Left cardiac atrium (tissue), 4 donors: ENCODE results near the gene TBC1D5. TPM values are rescaled to one million over a fixed set of nuclear protein-coding genes. Genes with fewer than 3 reads are reported as not detected.
"Not testable (repeated sequence)": the region's sequence is repeated elsewhere in the genome, so short reads cannot be mapped to it uniquely, and the experiment has no call there.

ENCODE experiments used
- ATAC-seq, 2 donors: fragments of 200-7000 bp; cut with Tn5 transposase; one replicate each; pipeline ENCODE4 v1.9.1; 2020; ENCODE audit warnings: mild to moderate bottlenecking in 2 of 2, moderate library complexity in 2 of 2
- DNase-seq: peaks from one replicate; pipeline ENCODE4 v3.0.0-alpha.2; 2020
- intact Hi-C, 2 donors: fragments of 100-400 bp; cut with DNase I; formaldehyde crosslinking; loops; one replicate each; pipeline versions ENCODE4 v1.14.1 to v1.15.1; 2022 to 2023
- total RNA-seq, 2 donors: library from RNA; stranded (reverse); fragmentation: NEBNext Ultra II Directional; extraction: Animal tissue kit (Norgen Biotek cat#: 25700); gene quantifications; one replicate each; pipeline ENCODE4 v1.2.1, GENCODE V29; 2021
- donor health status: DM: no; HTN: yes; CAD: no.
- donor health status: DM: no; HTN: yes; CAD: no; lungs with severe emphysema.
- donor health status: DM: yes; HTN: yes; CAD: no.
- donor health status: Dilated cardiomyopathy.

Gene TBC1D5
- total RNA-seq, 2 donors from 2014 or later: 33.2 to 38.7 TPM

DNA sequence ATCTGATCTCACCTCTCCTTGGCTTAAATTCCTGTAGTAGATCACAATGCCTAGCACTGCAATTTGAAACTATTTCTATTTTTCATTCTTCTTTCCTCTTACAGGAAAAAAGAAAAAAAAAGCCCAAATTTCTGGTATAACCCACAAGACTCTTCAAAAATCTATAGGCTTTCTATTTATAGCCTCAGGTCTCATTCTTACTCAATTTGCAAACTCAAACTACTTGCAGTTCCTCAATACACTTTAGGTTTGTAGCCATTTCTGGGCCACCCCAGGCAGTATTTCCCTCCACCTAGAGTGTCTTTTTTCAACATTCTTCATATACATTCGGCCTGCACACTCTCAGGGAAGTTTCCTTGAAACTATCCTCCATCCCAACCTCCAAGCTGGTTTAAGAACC, 169.0 kb downstream of the TBC1D5 start:
- intact Hi-C loops: no loop called here
- ATAC-seq (no peak), DNase-seq (no peak)

DNA sequence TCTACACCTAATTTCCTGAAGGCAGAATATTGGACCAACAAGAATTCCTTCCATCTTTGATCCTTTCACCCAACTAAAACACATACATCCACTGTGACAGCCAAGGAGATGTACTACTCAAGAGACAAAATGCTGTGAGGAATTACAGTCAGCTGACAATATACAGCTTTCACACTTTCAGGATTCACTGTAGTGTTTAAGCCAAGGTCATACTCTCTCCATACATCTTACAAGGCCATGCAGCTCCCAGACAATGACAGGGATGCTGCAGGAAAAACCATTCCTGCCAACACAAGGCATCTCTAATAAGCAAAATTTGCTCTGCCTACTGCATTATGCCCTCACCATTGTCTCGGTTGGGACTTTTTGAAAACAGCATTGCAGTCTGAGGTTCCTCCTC, 170.7 kb downstream of the TBC1D5 start:
- no peak for ATAC-seq
- intact Hi-C loops: no loop called here
- no peak for DNase-seq

DNA sequence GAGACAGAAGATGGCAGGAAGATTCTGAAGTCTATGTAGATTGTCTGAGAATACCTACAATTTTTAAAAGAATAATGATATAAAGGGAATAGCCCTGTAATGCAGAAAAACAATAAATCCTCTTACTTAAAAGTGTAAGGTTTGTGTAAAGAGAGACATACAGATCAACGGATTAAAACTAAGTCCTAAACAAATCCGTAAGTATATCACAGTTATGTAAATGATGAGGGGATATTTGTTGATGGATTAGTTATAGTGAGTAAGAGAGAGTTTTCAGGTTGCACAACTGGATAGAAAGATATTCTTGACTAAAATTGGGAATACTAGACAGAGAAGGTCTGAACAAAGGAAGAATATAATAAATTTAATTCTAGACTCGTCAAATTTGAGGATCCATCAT, 179.6 kb downstream of the TBC1D5 start:
- intact Hi-C loops: no loop called here
- no peak for DNase-seq
- ATAC-seq: no peak

DNA sequence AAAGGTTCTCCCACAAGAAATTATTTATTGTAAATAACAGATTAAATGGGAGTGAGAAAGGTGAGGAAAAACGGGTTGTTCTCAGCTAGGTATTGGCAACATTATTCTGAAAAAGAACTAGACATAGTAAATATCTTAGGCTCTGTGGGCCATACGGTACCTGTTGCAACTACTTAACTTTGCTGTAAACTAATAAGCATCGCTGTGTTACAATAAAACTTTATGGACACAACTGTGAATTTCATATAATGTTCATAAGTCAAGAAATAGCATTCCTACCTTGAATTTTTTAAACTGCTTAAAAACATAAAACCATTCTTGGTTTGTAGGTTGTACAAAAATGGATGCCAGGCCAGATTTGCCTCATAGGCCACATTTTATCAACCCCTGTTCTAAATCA, 183.9 kb downstream of the TBC1D5 start:
- no peak for ATAC-seq
- intact Hi-C loops: no loop called here

DNA sequence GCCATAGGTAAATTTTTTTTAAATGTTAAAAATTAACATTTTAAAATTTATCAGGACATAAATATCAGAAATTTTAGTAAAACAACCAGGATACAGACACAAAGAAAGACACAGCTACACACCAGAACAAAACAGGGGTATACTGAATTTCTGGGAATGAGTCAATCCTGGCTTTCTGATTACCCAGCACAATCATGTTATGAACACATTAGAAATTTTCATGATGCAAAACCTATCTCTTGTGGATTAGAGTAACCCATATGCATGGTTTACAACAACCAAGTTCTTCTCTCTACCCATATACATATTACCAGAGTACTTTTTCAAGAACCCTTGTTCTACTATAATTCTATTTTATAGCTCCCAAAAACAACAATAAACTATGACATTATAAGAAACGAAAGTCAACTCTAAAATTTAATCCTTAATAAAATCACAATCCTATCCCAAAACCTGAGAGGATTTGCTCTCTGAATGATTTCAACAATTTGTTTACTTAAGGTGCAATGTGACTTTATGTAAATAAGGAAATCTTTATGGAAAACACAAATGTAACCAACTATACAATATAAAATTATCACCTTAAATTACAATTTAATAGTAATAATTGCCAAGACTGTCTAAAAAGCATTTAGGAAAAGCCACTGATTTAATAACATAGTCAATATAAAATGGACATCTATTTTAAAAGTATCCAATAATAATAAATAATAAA, 184.5 kb downstream of the TBC1D5 start:
- DNase-seq (no peak), ATAC-seq (no peak)
- intact Hi-C loops: no loop called here

More for the DNA sequence above, 183.9 kb downstream of the TBC1D5 start:
- DNase-seq: no peak

DNA sequence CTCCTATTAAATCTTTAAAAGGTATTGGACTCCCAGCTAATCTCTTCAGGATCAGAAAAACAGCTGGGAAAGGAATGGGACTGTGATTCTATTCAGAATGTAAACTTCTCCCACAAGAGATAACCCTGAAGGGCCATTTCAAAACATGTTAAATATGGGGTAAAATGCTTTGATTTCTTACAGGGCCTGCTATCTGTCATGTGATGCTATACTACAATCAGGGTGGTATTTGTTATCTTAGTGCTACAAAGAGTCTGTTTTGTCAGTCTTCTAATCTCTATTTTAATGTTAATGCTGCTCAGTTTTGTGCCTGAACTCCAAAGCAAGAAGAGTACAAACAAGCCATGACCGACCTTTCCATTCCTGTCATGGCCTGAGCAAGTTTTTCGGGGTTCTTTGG, 186.9 kb downstream of the TBC1D5 start:
- intact Hi-C loops: no loop called here
- DNase-seq: no peak

DNA sequence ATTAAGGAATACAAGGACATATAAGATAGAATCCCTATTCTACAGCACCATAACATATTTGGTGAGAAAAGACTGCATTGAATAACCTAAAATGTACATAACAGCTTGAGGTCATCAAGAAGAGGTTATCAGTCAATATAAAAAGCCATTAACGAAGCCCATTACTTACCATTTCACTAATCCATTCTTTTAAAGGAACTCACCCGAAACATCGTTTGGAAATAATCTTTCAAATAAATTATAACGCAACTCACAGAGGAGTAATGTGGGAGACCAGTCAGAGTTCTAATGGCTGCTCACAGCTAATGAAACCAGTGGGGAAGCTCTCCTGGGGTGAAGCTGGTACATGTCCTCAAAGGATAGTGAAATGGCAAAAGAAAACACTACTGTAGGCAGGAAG, 188.4 kb downstream of the TBC1D5 start:
- DNase-seq (no peak), ATAC-seq (no peak)
- intact Hi-C loops: no loop called here

More for the DNA sequence above, 186.9 kb downstream of the TBC1D5 start:
- ATAC-seq: no peak

DNA sequence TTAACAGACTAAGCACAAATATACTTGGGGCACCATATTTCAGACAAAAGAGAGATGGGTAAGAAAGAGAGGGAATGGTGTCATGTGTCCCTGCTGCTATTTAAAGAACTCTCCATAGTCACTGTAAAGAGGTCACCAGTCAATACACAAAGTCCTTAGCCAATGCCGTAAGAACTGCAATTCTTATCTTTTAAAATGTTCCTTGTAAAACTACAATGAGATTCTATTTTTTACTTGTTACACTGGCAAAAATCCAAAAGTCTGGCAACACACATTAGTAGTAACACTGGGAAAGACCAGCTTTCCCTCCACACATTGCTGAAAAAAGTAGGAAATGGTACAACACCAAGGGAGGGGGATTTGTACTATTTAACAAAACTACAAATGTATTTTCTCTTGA, 189.4 kb downstream of the TBC1D5 start:
- intact Hi-C loops: no loop called here
- ATAC-seq: peak; percentile 47 to 55
- no peak for DNase-seq

DNA sequence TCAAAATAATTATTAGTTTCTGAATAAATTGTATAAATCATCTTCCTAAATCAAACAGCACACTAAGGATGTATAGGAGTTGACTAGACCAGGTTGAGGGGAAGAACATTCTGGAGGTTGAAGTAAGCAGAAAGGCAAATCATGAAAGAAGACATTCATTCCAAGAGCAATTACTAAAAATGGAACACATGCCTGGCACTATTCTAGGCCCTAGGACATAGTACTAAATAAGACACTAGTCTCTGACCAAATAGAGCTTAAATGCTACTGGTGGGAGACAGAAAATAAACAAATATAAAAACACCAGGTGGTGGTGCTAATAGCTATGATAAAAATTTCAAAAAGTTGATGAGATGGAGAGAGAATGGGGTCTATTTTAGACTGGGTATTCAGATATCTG, 190.1 kb downstream of the TBC1D5 start:
- DNase-seq: no peak
- intact Hi-C loops: no loop called here
- ATAC-seq: no peak

DNA sequence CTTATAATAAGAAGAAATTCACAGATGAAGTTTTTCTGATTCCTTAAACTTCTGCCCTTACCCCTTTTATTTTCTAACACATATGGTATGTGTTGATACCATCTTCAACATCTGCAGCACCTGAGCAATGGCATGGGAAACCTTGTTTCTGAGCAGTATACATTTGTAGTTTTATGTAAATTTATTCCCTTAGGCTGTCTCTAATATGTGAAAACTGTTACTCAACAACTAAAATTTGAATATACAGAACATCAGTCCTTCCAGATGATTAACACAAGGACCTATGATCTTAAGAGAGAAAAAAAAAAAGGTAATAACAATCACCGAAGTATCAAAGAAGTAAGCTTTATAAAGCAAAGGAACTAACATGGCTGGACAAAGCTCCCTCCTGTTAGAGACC, 190.5 kb downstream of the TBC1D5 start:
- intact Hi-C loops: no loop called here
- no peak for DNase-seq
- ATAC-seq: no peak

DNA sequence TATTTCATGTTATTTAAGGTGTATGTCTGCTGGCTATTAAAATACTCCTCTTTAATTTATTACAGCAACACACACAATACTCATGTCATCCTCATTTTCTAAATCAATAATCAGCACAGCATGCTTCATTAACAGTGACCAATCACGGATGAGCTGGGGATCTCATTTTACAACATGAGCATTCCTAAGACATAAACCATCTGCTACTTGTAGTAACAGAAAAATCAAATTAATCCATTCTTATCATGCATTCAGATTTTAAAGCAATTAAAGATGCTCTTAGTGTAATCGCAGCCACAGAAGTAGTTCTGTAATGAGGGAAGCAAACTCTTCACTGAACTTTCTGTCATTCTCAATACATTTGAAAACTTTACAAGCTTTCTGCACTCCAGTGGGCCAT, 191.1 kb downstream of the TBC1D5 start:
- intact Hi-C loops: no loop called here
- ATAC-seq (no peak), DNase-seq (no peak)

DNA sequence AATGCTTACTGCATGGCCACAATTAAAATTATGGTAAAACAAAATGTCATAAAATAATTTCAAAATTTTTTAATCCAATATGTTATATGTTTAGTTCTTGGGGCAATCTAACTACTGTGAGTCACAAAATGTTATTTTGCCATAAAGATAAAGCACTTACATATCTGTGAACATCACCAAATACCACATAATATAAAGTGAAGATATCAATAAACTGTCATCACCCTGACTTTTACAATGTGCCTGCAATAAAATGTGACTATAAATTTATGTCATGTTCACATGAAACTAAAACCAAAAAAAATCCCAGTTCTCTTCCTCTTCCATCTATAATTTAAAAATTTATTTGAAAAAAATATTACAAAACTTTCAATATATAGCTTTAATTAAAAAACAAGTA, 191.8 kb downstream of the TBC1D5 start:
- intact Hi-C loops: no loop called here
- no peak for DNase-seq
- ATAC-seq: no peak

DNA sequence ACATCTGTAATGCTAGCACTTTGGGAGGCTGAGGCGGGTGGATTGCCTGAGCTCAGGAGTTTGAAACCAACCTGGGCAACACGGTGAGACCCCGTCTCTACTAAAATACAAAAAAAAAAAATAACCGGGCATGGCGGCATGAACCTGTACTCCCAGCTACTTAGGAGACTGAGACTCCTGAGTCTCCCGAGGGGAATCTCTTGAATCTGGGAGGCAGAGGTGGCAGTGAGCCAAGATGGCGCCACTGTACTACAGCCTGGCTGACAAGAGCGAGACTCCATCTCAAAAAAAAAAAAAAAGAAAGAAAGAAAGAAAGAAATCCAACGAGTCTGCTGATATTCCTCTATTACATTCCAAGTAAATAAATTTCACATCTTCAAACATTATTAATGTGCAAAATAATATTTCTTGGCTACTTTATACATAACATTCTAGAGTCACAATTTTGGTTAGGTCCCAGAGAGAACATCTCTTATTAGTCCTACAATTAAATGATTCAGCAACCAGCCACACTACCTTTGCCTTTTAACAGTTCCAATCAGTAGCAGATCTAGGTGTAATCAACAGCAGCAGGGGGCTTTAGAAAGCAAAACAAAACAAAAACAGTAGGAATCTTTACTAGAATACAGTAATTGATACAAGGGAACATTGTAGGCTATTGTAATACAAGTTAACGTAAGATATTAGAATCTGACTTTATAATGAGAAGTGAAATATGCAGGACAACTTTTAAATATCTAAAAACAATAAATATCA, 195.8 kb downstream of the TBC1D5 start:
- intact Hi-C loops: no loop called here
- DNase-seq (no peak), ATAC-seq (no peak)

DNA sequence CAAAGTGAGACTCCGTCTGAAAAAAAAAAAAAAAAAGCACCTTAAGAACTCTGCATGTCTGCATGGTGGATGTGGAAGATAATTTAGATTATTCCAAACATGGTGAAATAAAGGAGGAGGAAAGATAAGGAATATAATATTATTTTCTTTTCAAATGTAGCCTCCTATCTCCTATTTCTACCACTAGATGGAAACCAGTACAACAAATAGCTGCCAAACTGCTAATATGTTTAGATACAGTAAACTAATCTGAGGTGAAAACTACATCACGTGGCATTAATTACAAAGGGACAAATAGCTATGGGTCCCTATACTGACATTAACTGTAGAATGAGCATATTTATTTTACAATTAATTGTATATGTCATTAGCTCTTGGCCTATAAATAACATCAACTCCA, 197.8 kb downstream of the TBC1D5 start:
- no peak for ATAC-seq
- intact Hi-C loops: no loop called here
- DNase-seq: no peak

DNA sequence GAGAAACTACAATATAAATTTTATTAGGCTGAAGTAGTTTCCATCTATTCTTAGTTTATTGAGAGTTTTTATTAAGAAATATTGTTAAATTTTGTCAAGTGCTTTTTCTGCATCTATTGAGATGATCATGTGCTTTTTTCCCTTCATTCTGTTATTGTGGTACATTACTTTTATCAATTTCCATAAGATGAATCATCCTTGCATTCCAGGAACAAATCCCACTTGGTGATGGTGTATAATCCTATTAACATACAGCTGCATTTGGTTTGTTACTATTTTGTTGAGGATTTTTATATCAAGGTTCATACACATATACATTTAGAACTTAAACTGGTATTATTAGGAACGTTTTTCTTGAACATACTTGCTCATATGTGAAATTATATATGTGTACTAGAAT, 199.8 kb downstream of the TBC1D5 start:
- DNase-seq: no peak
- intact Hi-C loops: no loop called here
- no peak for ATAC-seq

DNA sequence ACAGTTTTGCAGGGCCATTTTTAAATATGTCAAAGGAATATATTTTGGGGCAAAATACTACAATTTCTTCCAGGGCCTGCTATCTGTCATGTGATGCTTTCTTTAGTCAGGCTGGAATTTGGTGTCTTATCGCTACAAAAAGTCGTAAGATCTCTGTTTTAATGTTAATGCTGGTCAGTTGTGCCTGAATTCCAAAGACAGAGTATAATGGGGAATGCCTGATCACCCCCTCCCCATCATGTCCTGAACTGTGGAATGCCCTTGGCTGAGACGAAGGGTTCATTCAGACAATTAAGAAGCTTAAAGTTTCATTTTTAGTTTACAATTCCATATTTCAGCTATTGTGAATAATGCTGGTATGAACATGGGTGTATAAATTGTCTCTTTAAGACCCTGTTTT, 203.0 kb downstream of the TBC1D5 start:
- DNase-seq (no peak), ATAC-seq (no peak)
- intact Hi-C loops: no loop called here

DNA sequence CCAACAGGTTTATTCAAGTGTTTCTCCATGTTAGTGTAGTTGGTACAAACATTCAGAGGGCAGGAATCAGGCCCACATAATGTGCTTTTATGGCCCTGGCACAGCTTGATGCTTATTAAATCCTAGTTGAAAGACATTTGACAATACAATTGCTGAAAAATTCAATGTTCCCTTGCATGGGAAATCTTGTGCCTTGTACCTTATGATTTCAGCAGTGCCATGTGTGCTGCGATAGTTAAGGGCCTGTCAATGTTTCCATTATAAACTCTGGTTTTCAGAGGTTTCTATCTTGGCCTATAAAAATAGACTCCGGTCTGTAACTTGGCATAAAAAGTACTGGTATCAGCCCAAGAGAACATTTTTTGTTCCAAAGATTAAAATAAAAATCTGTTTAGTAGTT, 207.2 kb downstream of the TBC1D5 start:
- DNase-seq (no peak), ATAC-seq (peak; percentile 40 to 53)
- intact Hi-C loops: no loop called here

DNA sequence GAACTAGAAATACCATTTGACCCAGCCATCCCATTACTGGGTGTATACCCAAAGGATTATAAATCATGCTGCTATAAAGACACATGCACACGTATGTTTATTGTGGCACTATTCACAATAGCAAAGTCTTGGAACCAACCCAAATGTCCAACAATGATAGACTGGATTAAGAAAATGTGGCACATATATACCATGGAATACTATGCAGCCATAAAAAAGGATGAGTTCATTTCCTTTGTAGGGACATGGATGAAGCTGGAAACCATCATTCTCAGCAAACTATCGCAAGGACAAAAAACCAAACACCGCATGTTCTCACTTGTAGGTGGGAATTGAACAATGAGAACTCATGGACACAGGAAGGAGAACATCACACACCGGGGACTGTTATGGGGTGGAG, 210.0 kb downstream of the TBC1D5 start:
- intact Hi-C loops: not testable (repeated sequence)

DNA sequence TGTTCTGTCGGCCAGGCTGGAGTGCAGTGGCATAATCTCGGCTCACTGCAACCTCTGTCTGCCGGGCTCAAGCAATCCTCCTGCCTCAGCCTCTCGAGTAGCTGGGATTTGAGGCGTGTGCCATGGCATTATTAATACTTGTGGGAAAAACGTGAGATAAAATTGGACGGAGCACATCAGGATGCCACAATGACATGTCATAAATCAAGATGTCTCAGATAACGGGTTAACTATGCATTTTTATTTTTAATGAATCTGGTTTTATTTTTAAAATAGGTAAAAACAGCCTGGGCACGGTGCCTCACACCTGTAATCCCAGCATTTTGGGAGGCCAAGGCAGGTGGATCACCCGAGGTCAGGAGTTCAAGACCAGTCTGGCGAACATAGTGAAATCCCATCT, 212.8 kb downstream of the TBC1D5 start:
- intact Hi-C loops: no loop called here
- no peak for DNase-seq
- no peak for ATAC-seq

More for the DNA sequence above, 210.0 kb downstream of the TBC1D5 start:
- not testable (repeated sequence) for ATAC-seq, DNase-seq

DNA sequence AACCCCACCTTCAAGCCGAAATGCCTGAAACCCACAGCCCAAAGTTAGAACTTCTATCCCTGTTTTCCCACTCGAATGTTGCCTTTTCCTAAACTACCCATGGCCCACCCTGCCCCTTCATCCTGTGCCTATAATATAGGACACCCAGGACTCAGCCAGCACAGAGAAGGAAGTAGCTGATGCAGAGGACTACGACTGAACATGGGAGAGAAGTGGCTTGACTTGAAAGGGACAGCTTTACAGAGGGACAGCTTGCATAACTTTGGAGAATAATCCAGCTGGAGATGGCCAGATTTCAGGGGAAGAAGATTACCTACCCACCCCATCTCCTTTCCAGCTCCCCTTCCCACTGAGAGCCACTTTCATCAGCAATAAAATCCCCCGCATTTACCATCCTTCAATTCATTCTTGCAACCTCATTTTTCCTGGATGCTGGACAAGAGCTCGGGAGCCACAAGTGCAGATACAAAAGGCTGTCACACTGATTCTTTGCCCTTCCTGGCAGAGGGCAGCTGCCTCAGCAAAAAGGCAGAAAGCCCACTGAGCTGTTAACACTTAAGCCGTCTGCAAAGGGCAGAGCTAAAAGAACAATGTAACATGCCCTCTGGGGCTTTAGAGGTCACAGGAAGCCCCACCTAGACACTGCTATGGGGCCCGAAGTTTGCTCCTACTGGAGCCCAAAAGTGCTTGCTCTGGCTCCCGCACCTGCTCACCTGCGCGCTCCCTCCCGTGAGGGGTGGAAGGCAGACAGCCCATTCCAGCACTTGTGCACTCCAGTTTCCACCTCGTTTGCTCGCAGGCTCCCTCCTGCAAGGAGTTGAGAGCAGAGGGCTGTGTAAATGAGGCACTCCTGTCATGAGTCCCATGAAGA, 224.0 kb downstream of the TBC1D5 start:
- intact Hi-C loops: no loop called here
- ATAC-seq (peak; percentile 51 to 53), DNase-seq (no peak)
